GM21737 (cell line): ENCODE measurements around the gene RGS9BP.
A peak's percentile ranks its signal among the peaks of the same experiment; 100 is the strongest.
"Not testable (repeated sequence)": the region's sequence is repeated elsewhere in the genome, so short reads cannot be mapped to it uniquely, and the experiment has no call there.

ENCODE experiments used
- ATAC-seq: cut with Tn5 transposase; IDR thresholded peaks from one replicate; pipeline ENCODE4 v1.9.1; 2021; ENCODE audit warnings: mild to moderate bottlenecking, moderate library complexity; ENCODE audit not compliant: unreplicated experiment

RGS9BP gene

DNA sequence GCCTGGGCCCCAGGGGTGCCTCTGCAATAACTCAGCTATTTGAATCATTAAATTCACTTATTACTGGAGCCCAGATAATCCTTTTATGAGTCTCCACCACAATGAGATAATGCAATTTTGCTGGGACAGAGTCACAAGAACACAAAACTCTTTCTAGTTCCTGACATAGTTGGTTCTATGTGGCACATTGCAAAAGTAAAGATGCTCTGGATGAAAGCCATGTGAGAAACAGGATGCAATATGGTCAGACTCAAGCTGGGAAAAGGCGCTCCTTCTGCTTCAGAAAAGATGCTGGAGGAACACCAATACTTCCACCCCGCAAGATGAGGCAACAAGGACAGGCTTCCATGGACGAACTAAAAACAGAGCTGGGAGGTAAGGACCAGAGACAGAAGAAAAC, 6.3 kb upstream of the RGS9BP start:
- ATAC-seq = no peak

DNA sequence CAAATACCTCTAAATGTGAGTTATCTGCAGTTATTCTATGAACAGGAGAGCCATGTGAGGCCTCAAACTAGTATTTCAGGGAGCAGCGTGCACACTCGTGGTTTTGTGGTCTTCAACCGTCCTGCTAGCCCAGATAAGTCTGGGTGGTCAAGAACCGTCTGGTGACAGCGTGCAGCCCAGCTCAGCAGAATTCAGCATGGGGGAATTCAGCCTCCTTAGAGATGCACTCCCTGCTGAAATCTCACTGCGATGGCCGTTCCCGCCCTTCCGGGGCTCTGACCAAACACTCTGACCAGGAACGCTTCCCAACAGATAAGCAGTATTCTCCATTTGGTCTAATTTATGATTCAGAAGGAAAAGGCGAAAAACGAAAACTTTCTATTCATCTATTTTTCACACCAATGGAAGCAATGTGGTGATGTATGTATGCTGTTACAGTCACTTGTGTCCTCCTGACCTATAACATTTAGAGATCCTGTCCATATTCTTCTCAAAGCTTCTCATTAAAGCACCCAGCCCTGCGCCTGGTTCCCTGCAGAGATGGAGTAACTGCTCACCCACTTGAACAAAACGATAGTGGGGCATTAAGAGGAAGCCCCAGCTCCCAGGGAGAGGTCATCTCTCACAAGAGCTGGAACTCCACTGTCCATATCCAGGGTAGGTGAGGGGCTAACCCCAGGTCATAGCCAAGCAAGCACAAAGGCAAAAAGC, 3.6 kb upstream of the RGS9BP start:
- ATAC-seq = no peak

DNA sequence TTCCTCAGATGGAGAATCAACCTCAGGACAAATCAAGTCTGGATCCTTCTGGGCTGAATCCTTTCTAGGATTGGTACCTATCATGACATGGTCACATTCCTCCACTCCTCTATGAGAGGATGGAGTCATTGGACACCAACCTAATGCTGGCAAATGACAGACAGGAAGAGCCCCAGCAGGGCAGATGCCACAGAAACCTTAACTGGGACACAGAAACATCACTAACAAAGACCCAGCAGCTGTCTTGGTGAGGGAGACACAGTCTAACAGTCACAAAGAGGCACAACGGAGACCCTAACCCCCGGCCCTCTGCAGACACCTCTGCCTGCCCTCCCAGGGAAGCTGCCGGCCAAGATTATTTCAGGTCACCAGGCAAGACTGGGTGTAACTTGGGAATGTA, 2.8 kb upstream of the RGS9BP start:
- no peak for ATAC-seq

DNA sequence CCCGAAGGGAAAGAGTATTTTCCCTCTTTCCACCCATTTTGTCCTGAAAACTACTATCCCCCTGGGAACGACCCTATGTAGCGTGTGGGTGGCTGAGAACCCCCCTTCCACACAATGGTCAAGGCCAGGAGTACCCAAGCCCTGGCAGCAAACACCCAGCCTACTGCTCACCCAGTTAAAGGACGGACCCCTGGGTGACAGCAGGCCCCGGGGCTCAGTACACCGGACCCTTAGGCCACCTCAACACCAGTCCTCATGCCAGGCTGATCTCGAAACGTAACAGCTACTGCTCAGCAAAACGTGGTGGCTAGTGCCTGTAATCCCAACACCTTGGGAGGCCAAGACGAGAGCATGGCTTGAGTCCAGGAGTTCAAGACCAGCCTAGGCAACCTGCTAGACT, 2.1 kb upstream of the RGS9BP start:
- no peak for ATAC-seq

DNA sequence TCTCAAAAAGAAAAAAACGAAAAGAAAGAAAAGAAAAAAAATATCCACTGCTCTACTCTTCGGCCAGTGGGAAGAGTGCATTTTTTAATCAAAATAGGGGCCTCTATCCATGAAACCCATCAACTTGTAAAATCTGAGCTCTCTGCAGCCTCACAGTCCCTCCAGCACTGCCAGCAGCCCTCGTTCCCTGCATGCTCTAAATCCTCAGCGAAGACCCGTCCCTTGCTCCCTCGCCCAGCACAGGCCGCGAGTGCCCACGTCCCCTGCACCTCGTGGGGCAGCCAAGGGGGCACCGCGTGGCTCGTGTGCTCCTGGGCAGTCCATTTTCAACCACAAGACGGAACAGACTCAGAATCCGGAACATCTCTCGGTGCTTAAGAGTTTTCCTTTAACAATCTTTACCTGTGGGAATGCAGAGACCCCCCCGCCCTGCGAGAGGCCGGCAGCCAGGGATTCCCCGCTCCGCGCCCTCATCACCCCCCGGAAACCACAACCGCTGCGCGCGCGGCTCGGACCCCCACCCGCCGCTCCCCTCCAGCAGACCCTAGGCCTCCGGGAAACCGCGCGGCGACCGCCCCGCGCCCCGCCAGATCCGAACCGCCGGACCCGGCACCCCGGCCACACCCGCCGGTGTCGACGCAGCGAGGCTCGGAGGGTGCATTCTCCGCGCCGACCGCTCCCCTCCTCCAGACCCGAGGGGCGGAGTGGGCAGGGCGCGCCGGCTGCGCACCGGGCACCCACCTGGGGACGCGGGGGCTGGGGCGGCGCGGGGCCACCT, 1.3 kb upstream of the RGS9BP start:
- peak; percentile 4 for ATAC-seq

DNA sequence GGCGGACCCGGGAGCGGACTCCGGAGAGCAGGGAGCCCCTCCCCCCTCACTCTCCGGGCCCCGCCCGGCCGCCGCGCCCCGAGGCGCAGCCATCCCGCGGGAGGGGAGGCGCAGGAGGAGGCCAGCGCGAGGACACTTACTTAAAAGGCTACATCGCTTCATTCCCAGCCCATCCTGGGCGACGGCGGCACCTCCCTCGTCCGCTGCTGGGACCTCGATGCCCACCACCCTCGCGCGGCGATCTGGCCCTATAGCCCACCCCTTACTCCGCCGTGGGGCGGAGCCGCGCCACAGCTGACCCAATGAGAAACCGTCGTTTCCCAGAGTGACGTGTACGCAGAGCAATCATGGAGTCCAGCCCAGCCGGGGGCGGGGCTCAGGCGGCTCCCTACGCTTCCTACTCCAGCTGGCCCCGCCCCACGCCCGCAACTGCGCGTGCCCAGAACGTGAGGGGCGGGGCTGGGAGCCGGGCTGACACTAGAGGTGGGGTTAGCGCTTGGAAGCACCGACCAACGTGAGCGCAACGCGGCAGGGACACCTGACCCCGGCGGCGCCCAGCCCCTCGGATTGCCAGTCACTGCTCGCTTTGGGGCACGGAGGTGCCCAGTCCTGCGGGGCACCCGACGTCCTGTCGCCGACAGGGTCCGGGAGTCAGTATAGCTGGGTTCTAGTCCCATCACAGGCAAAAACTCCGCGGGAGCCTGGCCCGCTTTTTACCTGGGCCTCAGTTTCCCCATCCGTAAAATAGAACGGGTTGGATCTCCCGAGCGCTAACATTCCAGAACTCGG, 523 bp upstream of the RGS9BP start, which contains the start of gene ANKRD27:
Gene ANKRD27, minus strand, starts transcription at position 250 of the 789 bp plus-strand sequence. CDS start 16,165 bp downstream, outside the sequence.
- ATAC-seq = peak; percentile 97

DNA sequence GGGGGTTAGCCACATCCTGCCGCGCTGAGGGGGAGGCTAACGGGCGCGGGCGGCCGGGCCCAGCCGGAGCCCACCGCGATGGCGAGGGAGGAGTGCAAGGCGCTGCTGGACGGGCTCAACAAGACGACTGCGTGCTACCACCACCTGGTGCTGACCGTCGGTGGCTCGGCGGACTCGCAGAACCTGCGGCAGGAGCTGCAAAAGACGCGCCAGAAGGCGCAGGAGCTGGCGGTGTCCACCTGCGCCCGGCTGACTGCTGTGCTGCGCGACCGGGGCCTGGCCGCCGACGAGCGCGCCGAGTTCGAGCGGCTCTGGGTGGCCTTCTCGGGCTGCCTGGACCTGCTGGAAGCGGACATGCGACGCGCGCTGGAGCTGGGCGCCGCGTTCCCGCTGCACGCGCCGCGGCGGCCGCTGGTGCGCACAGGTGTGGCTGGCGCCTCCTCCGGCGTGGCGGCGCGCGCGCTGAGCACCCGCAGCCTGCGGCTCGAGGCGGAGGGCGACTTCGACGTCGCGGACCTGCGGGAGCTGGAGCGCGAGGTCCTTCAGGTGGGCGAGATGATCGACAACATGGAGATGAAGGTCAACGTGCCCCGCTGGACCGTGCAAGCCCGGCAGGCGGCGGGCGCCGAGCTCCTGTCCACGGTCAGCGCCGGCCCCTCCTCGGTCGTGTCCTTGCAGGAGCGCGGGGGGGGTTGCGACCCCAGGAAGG, 692 bp downstream of the RGS9BP start:
- ATAC-seq = no peak

DNA sequence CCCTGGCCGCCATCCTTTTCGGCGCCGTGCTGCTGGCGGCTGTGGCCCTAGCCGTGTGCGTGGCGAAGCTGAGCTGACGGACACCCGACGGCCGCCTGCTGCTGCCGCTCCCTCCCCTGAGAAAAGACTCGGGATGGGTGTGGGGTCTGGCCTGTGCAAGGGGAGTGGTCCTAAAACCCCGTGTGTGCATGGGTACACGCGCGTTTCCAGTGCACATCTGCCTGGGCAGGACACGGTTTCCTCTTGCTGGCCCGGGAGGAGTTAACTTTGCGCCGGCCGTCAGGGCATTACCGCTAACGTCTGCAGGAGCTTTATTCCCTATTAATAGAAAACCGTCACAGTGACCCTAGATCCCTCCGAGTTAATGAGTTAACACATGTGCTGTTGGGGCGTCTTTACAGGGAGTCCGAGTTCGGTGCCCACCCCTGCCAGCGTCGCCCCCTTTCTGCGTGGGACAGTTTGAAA, 1.3 kb downstream of the RGS9BP start:
- ATAC-seq = no peak

DNA sequence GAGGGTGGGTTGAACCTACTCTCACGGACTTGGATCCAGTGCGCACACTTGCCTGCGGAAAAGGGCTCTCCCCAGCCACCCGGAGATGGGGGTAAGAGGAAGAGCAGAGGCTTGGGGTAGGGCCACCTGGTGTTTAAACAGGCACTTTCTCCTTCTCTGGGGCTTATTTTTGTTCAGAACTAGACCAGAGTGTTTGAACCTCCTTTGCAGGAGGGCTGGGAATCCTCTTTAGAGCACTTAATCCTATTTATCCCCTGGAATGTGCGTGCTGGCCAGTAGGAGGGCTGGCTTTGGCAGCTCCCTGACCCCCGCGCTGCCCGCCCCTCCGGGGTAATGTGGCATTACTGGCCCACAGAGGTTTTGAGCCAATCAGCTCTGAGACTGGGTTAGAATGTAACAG, 2.0 kb downstream of the RGS9BP start:
- no peak for ATAC-seq

DNA sequence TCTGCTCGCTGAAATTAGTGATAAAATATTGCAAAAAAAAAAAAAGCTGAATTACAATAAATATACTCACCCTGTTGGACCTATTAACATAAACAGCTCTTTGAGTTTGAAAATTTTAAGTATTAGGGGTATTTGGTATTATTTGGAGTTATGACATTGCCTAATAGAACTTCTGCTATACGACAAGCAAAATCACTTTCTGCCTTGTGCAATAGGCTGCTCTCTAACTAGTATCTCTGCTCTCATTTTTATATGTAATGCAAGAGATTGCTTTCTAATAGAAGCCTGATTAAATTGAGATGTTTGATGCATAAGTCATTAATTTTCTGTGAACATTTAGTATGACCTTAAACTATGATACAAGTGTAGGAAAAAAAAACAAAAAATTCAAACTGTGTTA, 5.3 kb downstream of the RGS9BP start:
- ATAC-seq = no peak

DNA sequence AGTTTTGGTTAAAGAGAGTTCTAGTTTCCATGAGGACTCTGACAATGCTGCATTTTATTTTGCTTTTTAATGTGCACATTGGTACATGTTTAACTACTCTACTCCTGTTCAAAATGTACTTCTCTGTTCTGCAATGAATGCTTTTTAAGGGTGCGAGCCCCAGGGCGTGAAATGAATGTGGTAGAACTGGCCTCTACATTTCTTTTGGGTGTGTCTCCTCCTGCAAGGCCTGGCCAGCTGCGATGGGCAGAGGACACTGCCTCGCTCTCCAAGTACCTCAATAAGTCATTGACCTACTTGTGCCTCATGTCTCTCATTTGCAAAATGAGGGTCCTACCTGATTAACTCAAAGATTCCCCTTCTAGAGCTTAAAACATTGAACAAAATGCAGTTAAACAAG, 6.7 kb downstream of the RGS9BP start:
- ATAC-seq = no peak

DNA sequence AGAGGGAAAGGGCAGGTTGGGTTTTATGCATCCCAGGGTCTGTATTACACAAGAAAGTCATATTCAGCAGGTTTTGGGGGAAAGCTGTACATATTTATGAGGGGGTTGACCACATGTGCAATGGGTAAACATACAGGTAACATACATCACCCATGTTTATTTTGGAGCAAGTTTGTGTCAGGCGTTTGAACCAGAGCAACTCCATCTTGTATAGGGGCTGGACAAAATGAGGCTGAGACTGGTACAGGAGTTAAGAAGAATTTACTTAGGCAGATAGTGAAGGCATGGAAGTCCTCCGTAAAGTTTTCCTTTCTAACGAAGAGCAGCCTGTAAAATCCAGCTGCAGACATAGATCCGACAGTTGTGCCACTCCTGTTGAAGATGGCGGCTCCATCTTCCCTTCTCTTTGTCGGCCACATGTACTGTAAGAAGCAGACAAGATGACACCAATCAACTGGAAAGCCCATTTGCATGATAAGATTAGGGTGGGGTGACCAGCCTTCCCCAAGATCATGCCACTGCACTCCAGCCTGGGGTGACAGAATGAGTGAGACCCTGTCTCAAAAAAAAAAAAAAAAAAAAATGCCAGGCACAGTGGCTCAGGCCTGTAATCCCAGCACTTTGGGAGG, 11.3 kb downstream of the RGS9BP start:
- no peak for ATAC-seq

DNA sequence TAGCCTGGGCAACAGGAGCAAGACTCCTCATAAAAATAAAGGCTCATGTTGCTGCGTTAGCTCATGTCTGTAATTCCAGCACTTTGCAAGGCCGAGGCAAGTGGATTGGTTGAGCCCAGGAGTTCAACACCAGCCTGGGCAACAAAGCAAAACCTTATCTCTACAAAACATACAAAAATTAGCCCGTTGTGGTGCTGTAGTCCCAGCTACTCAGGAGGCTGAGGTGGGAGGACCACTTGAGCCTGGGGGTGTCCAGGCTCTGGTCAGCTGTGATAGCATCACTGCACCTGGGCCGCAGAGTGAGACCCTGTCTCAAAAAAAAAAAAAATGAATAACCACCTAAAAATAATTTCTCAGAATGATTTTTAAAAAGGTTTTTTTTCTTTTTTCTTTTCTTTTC, 12.0 kb downstream of the RGS9BP start:
- no peak for ATAC-seq

DNA sequence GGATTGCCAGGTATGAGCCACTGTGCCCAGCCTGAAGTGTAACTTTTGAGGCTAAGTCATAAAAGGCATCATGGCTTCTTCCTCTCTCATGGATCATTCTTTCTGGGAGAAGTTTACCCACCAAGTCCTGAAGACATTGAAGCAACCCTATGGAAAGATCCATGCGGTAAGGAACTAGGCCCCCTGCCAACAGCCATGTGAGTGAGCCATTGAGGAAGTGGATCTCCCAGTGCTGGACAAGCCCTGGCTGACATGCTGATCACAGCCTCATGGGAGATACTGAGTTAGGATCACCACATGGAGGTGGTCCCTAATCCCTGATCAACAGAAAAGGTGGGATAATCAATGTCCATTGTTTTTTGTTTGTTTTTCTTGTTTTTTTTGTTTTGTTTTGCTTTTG, 12.7 kb downstream of the RGS9BP start:
- ATAC-seq = no peak

DNA sequence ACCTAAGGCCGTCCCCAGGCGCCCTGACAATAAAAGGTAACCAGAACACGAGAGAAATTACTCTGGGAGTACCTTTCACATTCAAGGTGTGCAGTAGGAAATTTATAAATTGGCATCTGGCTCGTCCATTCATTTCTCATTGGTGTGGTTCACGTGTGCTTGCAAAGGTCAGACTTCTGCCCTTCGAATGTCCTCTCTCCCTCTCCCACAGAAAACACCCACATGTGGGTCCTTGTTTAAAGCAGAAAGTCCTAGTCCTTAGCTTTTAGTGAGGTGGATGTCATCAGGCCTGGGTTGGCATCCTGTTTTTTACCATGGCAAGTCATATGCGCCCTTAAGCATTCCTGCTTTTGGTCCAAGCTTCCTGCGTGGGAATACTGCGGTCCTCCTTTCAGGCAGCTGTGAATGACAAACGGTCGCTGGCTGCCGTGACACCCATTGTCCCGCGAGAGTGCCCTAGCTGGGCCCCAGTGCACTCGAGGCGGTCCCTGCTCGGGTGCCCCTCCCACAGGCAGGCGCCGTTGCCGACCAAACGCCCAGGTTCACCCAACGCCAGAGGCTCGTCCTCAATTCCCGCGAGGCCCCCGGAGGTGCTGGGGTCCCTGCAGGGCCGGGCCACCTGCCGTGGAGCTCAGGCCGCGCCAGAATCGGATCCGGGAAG, 15.8 kb downstream of the RGS9BP start, which contains the start of gene NUDT19:
Gene NUDT19, plus strand, starts transcription at position 531 of the 661 bp plus-strand sequence. CDS start 140 bp downstream, outside the sequence.
- peak; percentile 90 for ATAC-seq

DNA sequence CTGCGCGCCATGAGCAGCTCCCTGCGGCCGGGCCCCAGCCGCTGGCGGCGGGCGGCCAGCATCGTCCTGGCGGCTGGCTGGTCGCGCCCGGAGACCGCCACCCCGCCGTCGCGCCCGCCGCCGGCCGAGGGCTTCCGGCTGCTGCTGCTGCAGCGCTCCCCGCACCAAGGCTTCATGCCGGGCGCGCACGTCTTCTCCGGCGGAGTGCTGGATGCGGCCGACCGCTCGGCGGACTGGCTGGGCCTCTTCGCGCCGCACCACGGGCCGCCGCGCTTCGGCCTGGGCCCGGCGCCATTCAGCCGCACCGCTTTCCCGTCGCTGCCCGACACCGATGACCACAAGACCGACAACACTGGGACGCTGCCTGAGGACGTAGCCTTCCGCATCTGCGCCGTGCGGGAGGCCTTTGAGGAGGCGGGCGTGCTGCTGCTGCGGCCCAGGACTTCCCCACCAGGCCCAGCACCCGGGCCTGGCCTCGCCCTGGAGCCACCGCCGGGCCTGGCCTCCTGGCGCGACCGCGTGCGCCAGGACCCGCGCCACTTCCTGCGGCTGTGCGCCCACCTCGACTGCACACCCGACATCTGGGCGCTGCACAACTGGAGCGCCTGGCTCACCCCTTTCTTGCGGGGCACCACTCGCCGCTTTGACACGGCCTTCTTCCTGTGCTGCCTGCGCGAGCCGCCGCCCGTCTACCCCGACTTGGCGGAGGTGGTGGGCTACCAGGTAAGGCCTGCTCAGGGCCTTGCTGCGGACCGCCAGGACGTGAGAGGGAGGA, 16.5 kb downstream of the RGS9BP start:
- ATAC-seq = peak; percentile 51

DNA sequence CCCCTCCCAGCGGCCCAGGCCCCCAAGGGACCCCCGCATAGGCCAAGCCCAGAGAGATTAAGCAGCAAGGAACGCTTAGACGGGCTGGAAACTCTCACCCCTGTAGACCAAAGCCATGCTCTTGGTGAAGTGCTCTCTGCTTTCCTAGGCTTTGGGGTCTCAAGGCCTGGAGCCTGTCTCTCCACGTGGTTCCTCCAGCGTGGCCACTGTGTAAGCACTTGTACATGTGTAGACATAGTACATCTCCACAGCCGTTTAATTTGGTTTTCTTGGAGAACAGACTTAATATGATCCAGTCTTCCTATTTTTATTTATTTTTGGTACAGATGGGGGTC, 17.0 kb downstream of the RGS9BP start:
- peak; percentile 8 for ATAC-seq

DNA sequence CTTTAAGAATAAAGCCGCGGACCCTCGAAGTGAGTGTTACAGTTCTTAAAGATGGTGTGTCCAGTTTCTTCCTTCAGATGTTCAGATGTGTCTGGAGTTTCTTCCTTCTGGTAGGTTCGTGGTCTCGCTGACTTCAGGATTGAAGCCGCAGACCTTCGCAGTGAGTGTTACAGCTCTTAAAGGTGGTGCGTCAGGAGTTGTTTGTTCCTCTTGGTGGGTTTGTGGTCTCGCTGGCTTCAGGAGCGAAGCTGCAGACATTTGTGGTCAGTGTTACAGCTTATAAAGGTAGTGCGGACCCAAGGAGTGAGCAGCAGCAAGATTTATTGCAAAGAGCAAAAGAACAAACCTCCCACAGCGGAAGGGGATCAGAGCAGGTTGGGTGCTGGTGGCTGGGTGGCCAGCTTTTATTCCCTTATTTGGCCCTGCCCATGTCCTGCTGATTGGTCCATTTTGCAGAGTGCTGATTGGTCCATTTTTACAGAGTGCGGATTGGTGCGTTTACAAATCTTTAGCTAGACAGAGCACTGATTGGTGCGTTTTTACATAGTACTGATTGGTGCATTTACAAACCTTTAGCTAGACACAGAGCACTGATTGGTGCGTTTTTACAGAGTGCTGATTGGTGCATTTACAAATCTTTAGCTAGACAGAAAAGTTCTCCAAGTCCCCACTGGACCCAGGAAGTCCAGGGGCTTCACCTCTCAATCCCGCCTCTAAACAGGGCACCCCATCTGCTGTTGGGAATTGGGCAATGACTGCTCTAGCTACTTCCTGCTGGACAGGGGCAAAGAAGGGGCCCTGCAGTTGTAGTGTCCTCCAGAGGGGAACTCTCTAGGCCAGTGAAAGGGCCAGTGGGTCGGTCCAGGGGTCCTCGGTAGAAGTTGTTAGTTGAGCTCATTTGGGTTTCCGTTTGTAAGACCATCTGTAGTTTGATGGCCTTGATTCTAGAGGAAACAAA, 17.8 kb downstream of the RGS9BP start:
- ATAC-seq = not testable (repeated sequence)
